HL-60 (cell line): ENCODE results near the gene KCNH4.

Experiments
- CTCF ChIP-seq: IDR thresholded peaks from one replicate; pipeline ENCODE4 v1.5.1; 2011; ENCODE audit warnings: low read length, control low read depth, inconsistent platforms; ENCODE audit not compliant: insufficient read depth
- GABPA ChIP-seq: IDR thresholded peaks from 2 replicates; pipeline ENCODE4 v1.6.1; 2012; ENCODE audit warnings: low read depth
- POLR2AphosphoS5 ChIP-seq: IDR thresholded peaks from 2 replicates; pipeline ENCODE4 v1.6.1; 2012; ENCODE audit warnings: low read depth
- REST ChIP-seq: IDR thresholded peaks from 2 replicates; pipeline ENCODE4 v1.6.1; 2012; ENCODE audit warnings: low read depth; ENCODE audit not compliant: insufficient replicate concordance

- TF ChIP-seq CTCF: peak; percentile 49
- TF ChIP-seq GABPA: no peak
- no peak for TF ChIP-seq POLR2AphosphoS5
- TF ChIP-seq REST: no peak
Observed at GRCh38 chr17:42183741-42184711, 3.1 kb upstream of the KCNH4 start.
